ENCODE data around the gene ZNF22.

DNA sequence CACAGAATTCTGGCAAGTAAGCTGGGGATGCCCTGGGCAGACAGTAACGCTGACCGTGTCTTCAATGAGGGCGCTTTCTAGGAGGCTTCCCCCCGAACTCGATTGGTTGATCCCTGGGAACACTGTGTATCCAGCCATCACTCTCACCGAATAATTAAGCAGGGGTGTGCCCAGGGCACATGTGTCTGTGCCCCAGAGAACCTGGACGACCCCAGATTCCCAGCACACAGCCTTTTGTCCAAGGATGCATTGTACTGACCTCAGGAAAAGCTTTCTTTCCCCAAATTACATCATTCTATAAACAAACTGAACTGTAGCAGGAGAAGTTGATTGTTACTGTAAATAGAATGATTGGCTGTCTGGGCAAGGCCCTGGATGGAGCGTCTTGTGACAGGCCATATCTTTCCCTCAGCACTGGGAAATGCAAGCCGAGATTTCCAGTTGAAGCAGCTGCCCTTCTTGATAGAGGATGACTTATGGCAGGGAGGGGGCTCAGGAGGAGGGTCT, 15.5 kb upstream of the ZNF22 start:
- TF ChIP-seq, protein P1, sequence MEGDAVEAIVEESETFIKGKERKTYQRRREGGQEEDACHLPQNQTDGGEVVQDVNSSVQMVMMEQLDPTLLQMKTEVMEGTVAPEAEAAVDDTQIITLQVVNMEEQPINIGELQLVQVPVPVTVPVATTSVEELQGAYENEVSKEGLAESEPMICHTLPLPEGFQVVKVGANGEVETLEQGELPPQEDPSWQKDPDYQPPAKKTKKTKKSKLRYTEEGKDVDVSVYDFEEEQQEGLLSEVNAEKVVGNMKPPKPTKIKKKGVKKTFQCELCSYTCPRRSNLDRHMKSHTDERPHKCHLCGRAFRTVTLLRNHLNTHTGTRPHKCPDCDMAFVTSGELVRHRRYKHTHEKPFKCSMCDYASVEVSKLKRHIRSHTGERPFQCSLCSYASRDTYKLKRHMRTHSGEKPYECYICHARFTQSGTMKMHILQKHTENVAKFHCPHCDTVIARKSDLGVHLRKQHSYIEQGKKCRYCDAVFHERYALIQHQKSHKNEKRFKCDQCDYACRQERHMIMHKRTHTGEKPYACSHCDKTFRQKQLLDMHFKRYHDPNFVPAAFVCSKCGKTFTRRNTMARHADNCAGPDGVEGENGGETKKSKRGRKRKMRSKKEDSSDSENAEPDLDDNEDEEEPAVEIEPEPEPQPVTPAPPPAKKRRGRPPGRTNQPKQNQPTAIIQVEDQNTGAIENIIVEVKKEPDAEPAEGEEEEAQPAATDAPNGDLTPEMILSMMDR (conservative IDR thresholded peaks at IDR 0.05; ENCODE audit: low read depth, low read length): no peak
- TF ChIP-seq EZH2 (IDR thresholded peaks at IDR 0.05; ENCODE audit: borderline replicate concordance, low read depth, low read length, poor library complexity, severe bottlenecking): no peak

Data from A673 (cell line).